Measurements from ENCODE around the gene SIRPB1. TPM values are rescaled to one million over a fixed set of nuclear protein-coding genes. Genes with fewer than 3 reads are reported as not detected.

SIRPB1 gene
- total RNA-seq, 1 experiment from 2014 or later, result not detected

DNA sequence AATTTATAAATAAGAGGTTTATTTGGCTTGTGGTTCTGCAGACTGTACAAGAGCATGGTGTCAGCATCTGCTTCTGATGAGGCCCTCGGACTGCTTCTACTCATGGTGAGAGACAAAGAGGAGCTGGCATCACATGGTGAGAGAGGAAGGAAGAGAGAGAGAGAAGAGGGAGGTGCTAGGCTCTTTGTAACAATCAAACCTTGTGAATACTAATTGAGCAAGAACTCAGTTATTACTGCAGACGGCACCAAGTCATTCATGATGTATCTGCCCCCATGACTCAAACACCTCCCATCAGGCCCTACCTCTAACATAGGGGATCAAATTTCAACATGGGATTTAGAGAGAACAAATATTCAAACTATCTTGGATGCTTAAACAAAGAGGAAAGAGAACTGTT lies 44.1 kb upstream of the SIRPB1 start:
- Histone ChIP-seq H3K27ac (ENCODE audit: low read depth, low read length, poor library complexity, severe bottlenecking) (no peak overlapping the region), H3K27me3 (replicated peaks; ENCODE audit: insufficient read depth, low read depth, low read length, poor library complexity) (peaks cover under 1% of the 10 kb centered on the region), H3K4me3 (ENCODE audit: low read depth, low read length, poor library complexity, severe bottlenecking) (no peak overlapping the region), H3K36me3 (ENCODE audit: insufficient read depth, low read length, poor library complexity, severe bottlenecking) (no peaks in the 10 kb centered on the region), H3K9me3 (ENCODE audit: low read depth, low read length, poor library complexity, severe bottlenecking) (no peaks in the 10 kb centered on the region), H3K4me1 (ENCODE audit: insufficient read depth, low read length, poor library complexity, severe bottlenecking) (peaks cover 4% of the 10 kb centered on the region)
- peak; percentile 12 for DNase-seq (ENCODE audit: low spot score)
- TF ChIP-seq, protein P1, sequence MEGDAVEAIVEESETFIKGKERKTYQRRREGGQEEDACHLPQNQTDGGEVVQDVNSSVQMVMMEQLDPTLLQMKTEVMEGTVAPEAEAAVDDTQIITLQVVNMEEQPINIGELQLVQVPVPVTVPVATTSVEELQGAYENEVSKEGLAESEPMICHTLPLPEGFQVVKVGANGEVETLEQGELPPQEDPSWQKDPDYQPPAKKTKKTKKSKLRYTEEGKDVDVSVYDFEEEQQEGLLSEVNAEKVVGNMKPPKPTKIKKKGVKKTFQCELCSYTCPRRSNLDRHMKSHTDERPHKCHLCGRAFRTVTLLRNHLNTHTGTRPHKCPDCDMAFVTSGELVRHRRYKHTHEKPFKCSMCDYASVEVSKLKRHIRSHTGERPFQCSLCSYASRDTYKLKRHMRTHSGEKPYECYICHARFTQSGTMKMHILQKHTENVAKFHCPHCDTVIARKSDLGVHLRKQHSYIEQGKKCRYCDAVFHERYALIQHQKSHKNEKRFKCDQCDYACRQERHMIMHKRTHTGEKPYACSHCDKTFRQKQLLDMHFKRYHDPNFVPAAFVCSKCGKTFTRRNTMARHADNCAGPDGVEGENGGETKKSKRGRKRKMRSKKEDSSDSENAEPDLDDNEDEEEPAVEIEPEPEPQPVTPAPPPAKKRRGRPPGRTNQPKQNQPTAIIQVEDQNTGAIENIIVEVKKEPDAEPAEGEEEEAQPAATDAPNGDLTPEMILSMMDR (conservative IDR thresholded peaks at IDR 0.05; ENCODE audit: low read depth, low read length), result no peak
- no peak for TF ChIP-seq EZH2 (IDR thresholded peaks at IDR 0.05; ENCODE audit: borderline replicate concordance, low read depth, low read length, poor library complexity, severe bottlenecking)
- BruUV-seq (replicated peaks), result no TSS peak
- ChIA-PET POLR2A (ENCODE audit: low non-redundant PET) (no interaction called here), CTCF (no interaction called here)
- intact Hi-C loops (cut with micrococcal nuclease; ENCODE audit: unreplicated experiment), result no loop called here

DNA sequence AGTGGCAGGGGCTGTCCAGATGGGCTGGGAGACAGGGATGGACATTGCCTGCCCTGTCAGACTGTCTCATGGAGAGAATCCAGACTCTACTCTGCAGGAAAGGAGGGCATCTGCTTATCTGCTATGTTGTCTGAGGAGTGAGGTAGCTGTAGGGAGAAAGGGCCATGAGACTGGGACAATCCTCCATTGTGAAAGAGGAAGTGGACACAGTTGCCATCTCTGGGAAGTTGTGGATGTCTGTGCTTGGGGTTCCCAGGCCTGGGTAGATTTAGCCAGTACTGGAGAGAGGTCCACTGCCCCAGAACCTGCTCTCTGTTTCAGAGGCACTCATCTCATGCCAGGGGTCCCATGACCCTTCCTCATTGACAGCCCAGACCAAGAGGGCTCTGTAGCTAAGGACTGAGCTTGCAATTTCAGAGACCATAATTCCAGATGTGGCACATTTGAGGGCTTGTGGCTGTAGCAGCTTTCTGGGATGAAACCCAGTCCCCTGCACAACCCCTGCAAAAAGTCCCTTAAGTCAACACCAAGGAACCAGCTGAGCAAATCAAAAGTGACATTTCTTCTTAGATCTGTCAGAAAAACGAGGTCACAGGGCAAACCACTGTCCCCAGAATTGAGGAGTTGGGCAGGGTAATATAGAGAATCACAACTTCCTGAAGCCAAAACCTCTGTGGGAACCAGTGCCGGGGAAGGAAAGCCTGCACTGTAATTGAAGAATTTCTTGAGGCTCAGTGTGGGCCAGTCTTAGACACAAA lies 41.9 kb upstream of the SIRPB1 start:
- Histone ChIP-seq H3K9me3 (ENCODE audit: low read depth, low read length, poor library complexity, severe bottlenecking) (no peaks in the 10 kb centered on the region), H3K36me3 (ENCODE audit: insufficient read depth, low read length, poor library complexity, severe bottlenecking) (no peaks in the 10 kb centered on the region), H3K4me3 (ENCODE audit: low read depth, low read length, poor library complexity, severe bottlenecking) (no peak overlapping the region), H3K27ac (ENCODE audit: low read depth, low read length, poor library complexity, severe bottlenecking) (no peak overlapping the region), H3K4me1 (ENCODE audit: insufficient read depth, low read length, poor library complexity, severe bottlenecking) (peaks cover 4% of the 10 kb centered on the region), H3K27me3 (replicated peaks; ENCODE audit: insufficient read depth, low read depth, low read length, poor library complexity) (peaks cover 4% of the 10 kb centered on the region)
- no TSS peak for BruUV-seq (replicated peaks)
- intact Hi-C loops (cut with micrococcal nuclease; ENCODE audit: unreplicated experiment), result no loop called here
- ChIA-PET CTCF (no interaction called here), POLR2A (ENCODE audit: low non-redundant PET) (no interaction called here)
- TF ChIP-seq, protein P1 (conservative IDR thresholded peaks at IDR 0.05; ENCODE audit: low read depth, low read length), result no peak
- TF ChIP-seq EZH2 (IDR thresholded peaks at IDR 0.05; ENCODE audit: borderline replicate concordance, low read depth, low read length, poor library complexity, severe bottlenecking), result no peak
- DNase-seq (ENCODE audit: low spot score), result no peak

DNA sequence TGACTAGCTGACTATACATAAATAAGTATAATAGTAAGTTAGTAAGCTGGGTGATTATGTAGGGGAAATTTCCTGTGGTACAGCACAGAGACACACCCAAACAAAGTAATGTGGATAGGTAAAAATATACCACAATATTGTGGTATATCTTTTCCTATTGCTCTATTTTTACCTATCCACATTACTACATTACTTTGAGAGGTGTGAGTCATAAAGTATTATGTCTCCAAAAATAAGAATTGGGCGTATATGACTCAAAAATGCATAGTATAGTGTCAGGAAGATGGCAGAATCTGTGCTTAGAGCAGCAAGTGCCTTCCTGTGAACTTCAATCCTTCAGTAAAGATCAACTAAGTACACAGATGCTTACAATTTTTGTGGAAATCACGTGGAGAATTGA lies 40.4 kb upstream of the SIRPB1 start:
- ChIA-PET POLR2A (ENCODE audit: low non-redundant PET) (no interaction called here), CTCF (no interaction called here)
- no peaks in the 10 kb centered on the region for H3K36me3 ChIP-seq (ENCODE audit: insufficient read depth, low read length, poor library complexity, severe bottlenecking)
- H3K4me1 ChIP-seq (ENCODE audit: insufficient read depth, low read length, poor library complexity, severe bottlenecking), result peaks cover 4% of the 10 kb centered on the region
- no peak overlapping the region for H3K4me3 ChIP-seq (ENCODE audit: low read depth, low read length, poor library complexity, severe bottlenecking)
- H3K27ac ChIP-seq (ENCODE audit: low read depth, low read length, poor library complexity, severe bottlenecking), result no peak overlapping the region
- DNase-seq (ENCODE audit: low spot score), result no peak
- intact Hi-C loops (cut with micrococcal nuclease; ENCODE audit: unreplicated experiment), result no loop called here
- TF ChIP-seq, protein P1 (conservative IDR thresholded peaks at IDR 0.05; ENCODE audit: low read depth, low read length), result no peak
- no peak for TF ChIP-seq EZH2 (IDR thresholded peaks at IDR 0.05; ENCODE audit: borderline replicate concordance, low read depth, low read length, poor library complexity, severe bottlenecking)
- H3K9me3 ChIP-seq (ENCODE audit: low read depth, low read length, poor library complexity, severe bottlenecking), result no peaks in the 10 kb centered on the region
- BruUV-seq (replicated peaks), result no TSS peak
- peaks cover 4% of the 10 kb centered on the region for H3K27me3 ChIP-seq (replicated peaks; ENCODE audit: insufficient read depth, low read depth, low read length, poor library complexity)

All from A673 (cell line).